Fibroblast of gingiva (primary cell): ENCODE results near the gene RAD51B.
A peak's percentile ranks its signal among the peaks of the same experiment; 100 is the strongest.
"Not testable (repeated sequence)": the region's sequence is repeated elsewhere in the genome, so short reads cannot be mapped to it uniquely, and the experiment has no call there.

Experiments
- DNase-seq: peaks from one replicate; pipeline ENCODE4 v3.0.0-alpha.2; 2011; ENCODE audit warnings: low read depth

RAD51B gene

DNA sequence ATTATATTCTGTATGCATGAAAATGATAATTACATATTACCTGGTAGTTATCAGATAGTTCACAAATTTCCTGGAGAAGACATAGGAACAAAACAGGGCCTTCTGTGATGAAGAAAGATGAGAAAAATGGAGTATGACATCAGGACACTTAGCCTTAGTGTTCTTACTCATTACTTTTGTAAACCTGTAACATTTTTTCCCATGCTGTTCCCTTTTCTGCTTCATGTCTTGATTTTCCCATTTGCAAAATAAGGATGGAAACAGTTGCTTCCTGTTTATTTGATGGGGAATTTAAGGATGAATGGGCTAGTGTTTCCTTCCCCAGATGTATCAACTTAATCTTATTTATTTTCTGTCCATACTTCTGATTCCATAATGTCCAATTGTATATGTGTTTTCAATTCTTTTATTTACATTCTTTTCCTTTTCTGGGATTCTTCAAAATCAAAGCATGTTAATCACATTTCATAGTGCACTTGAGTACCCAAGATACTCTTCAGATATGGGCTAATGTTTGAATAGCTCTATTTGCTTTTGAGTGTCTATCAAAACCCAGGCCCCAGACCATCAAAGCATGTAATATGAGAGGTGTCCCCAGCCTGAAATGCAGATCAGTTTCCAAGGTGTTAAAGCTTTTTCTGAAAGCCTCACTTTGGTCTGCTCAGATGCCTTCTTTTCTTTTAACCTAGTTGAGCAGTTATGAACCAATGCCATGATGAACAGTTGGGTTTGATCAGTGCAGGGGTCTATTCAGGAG, 260.5 kb downstream of the RAD51B start:
- DNase-seq, result no peak

DNA sequence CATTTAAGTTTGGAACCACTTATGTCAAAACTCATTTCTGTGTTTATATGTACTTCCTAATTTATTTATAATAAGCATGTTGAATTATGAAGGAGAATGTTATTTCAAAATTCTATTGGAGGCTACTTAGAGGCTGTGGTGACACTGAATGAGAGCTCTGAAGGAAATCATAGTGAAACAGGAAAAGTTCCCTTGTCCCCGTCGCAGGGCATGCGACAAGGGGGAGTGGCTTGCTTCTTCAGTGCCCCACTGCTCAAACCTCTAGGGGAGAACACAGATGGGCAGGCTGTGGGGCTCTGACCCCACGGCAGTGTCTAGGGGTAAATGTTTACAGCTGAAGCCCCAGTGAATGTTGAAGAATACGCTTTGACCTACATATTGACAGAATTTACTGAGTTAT, 261.9 kb downstream of the RAD51B start:
- DNase-seq, result no peak

DNA sequence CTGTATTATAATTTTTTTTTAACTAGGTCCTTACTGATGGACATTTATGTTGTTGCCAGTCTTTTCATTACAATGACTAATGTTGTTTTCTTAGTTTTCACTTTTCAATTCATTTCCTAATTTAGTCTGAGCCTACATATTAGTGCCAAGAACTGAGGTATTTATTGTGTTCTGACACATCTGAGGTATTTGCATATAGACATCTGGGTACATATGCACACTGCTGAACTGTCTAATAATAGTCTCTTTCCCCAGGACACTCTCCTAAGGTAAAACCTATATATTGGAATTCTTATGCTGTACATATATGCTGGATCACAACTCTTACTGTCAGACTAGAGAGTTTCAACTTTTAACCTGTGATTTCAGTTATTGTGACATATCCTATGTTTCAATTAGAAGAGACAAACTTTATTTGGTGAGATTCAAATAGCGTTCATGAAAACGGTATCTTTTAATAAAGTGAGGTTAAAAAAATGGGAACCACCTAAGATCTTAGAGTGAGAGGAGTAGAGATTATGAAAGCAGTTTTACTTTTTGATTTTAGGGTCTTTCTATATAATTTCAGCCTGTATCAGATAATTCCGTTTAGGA, 263.2 kb downstream of the RAD51B start:
- no peak for DNase-seq

DNA sequence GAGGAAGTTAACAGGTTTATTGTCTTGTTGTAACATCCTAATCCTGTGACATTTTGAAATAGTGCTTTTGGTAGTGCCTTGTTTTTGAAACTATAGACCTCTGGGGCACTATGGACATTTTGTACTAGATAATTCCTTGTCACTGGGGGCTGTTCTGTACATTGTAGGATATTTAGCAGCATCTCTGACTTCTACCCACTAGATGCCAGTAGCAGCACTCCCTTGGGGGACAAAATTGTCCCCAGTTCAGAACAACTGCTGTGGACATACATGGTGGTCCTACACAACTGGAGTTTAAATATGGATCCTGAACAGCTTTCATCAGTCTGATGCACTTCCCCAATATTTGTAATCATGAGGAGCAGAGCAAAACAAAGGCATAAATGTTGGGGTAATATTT, 264.7 kb downstream of the RAD51B start:
- DNase-seq, result peak; percentile 9

DNA sequence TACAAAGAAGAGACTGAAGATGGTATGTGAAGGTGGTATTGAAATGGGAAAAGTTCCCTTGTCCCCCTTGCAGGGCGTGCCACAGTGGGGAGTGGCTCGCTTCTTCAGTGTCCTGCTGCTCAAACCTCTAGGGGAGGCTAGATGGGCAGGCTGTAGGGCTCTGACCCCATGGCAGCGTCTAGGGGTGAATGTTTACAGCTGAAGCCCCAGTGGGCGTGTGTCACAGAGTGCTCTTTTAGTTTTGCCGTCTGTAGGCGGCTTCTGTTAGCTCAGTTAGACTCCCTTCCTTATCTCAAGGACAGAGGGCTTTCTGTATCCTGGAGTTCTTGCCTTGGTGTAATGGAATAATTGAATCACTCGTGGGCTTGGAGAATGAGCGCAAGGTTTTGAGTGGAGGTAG, 266.2 kb downstream of the RAD51B start:
- no peak for DNase-seq

DNA sequence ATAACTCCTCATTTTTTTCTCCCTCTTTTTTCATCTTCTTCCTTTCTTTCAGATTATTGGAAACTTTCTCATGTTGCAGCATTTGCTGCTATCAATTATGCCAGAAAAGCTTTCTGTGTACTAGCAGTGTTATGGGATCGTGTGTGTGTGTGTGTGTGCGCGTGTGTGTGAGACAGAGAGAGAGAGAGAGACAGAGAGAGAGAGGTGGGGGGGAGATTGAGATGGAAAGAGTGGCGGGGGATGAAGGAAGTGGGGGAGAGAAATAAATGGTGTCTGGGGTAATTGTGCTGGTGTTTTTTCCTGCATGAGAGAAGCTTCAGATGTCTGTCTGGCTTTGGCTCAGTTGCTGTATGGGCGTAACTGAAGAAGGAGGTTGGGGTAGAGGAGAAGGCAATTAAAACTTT, 268.9 kb downstream of the RAD51B start:
- DNase-seq, result peak; percentile 34

DNA sequence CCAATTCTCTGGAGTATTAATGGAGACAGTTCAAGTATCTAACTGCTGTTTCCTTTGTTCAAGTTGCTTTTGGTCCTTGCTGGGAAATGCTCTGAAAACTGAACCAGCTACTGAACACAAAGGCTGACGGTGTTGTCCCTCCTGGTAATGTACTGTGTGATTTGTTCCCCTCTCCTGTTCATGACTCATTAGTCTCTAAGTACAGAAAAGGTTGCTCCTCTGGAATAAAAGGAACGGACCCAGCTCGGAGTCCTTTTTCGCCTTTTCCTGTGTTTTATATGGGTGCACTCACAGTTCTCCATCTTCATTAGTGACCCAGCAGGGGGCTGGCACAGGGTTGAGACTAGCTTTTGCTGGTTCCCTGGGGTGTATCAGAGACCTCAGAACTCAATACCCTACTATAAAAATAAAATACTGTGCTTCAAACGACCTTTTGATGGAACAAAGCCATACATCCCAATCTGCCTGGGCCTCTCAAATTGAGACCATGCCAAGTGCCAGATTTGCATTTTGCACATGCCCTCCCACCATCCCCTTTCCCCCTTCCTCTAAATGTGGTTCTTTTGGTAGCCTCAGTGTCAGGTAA, 269.7 kb downstream of the RAD51B start:
- DNase-seq, result no peak

DNA sequence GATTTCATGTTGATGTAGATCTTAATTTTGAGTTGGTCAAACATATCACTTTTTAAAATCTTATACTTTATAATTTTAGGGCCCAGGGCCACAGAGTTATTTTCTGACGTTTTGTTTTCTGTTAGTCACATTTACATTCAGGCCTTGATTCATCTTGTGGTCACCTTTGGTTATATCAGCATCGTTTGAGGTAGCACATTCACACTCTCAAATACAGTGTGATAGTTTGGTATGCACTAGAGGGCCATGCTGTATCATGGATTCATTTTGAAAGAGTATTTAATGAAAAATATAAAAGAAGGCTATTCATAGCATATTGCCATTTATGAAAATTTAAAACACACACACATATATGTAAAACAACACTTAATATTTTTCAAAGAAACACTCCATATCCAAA, 274.6 kb downstream of the RAD51B start:
- no peak for DNase-seq

DNA sequence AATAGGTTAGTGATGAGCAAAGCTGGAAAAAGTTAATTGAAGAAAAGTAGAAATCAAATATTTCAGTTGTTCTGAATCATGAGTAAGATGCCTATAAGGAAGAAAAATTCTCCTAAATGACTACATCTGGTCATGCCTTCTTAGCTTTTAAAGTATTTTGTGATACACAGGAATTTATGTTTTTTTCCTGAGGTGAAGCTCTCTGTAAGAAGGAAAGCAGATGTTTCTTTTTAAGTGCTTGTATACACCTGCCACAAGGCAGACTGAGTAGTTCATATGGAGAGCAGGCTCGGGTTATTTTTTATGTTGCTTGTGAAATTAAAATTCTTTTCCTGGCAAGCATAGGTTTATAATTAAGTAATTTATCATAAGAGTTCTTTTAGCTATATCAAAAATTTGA, 275.2 kb downstream of the RAD51B start:
- no peak for DNase-seq

DNA sequence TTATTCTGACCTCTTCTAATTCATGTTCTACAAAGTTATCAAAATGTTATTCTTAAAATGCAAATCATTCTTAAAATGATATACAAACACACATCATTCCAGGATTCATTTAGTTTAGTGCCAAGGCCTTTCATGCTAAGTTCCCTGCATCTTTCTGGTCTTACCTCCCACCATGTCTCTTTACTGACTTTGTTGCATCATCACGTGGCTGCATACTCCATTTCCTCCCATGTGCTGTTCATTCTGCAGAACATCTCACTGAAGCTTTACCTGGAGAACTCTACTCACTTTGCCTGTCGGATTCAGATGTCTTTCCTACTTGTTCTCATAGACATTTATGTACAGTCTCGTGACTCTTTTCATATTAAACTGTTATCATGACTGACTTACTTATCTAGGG, 278.1 kb downstream of the RAD51B start:
- no peak for DNase-seq

DNA sequence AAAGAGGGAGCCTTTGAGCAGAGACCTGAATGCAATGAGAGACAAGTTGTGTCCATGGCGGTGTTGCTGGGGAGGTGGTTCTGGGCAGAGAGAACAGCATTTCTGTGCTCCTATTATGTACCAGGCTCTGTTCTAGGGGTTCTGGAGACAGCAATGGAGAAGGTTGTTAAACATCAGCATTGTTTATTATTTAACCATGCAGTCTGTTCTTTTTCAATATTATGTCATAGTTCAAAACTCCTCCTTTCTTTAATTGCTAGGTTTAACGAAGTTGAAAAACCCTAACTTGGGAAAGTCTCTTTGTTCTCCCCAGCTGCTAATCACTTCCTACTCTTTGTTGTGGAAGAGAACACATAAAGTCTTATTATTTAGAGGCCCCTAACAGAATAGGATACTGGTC, 279.3 kb downstream of the RAD51B start:
- no peak for DNase-seq

DNA sequence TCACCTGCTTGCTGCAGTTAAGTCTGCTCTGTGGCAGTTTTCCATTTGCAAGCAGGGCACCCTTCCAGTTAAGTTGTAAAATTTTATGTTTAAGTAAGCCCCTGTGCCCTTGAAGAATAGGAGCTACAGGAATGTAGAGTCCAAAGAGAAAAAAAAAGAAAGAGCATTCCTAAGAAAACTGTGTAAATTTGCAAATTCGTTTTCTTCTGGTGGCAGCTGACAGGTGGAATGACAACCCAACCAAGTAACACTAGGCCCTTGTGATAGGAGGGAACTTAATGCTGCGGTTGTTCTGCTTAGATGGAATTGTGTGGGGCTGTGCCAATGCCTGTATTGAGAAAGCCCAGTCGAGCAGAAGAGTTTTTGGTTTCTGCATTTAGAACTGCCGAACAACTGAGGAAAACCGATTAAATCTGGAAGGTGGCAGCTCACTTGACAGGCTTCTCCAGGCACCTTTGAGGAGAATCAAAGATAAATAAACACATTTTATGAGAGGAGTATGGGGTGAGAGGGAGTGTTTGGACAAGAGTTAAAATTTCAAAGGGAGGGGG, 280.0 kb downstream of the RAD51B start:
- DNase-seq, result no peak

DNA sequence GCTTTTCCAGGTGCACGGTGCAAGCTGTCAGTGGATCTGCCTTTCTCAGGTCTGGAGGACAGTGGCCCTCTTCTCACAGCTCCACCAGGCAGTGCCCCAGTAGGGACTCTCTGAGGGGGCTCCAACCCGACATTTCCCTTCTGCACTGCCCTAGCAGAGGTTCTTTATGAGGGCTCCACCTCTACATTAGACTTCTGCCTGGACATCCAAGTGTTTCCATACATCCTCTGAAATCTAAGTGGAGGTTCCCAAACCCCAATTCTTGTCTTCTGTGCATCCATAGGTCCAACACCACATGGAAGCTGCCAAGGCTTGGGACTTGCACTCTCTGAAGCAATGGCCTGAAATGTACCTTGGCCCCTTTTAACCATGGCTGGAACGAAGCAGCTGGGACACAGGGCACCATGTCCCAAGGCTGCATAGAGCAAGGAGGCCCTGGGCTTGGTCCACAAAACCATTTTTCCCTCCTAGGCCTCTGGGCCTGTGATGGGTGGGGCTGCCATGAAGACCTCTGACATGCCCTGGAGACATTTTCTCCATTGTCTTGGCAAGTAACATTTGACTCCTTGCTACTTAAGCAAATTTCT, 282.2 kb downstream of the RAD51B start:
- DNase-seq, result not testable (repeated sequence)

DNA sequence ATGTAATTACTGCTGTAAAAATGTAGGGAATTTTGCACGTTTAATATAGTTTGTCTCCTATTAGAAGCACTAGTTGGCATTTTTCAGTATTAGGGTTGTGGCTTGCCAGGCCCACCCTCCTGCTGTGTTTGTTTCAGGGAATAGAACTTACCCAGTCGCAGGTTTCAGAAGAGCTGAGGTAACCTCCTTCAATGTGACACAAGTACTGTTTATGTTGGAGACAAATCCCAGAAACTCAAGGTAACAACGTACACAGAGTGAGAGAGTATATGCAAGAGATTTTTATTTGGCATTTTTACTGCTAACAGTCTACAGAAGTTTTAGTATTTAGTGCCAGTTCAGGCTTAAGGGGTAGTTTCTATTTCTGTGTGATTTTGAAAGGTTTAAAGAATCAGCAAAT, 284.3 kb downstream of the RAD51B start:
- no peak for DNase-seq

DNA sequence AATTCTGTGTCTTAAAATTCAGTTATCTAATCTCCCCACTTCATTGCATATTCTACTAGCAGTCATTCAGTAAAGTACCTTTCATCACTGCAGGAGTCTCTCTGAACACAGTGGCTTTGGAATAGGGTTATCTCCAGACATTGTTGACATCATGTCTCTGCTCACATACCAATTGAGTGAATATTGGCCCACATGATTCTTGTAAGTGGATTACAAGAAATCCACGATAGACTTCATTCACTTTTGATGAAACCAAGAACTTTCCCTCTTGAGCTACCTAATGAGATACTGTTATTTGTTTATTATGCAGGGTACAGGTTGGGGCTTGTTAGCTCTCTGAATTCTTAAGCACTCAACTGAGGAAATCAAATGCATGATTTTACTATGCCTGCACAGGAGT, 284.9 kb downstream of the RAD51B start:
- peak; percentile 24 for DNase-seq

DNA sequence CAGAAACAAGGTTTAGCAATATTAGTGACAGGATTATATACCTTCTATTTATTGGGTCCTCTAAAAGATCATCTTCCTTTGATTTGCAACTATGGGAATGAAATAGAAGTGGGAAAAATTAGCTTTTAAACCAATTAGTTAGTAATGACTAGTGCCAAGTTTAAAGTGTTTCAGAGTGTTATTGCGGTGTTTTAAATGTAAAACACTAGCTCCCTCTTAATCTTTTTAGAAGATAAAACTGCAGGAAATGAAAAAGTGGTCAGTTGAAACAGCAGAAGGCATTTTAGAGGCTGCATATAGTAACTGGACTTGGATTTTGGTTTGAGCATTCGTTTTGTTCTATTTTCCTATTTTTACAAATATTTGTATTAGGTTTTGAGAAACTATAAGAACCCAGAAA, 286.2 kb downstream of the RAD51B start:
- no peak for DNase-seq

DNA sequence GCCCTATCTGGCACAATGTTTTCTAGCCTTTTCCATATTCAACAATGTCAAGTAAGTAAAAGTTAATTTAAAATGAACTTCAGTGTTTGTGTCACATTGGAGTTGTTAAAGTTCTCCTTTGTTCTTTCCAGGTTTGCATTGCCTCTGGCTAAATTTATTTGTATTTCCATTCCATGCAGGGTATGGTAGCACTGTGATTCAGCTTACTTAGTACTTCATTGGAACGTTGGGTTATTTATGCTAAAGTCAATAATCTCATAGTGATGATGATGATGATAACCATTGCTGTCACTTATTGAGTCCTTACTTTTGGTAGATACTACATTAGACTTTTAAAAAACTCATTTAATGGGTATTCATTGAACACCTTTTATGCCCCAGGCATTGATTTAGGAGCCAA, 286.9 kb downstream of the RAD51B start:
- no peak for DNase-seq

DNA sequence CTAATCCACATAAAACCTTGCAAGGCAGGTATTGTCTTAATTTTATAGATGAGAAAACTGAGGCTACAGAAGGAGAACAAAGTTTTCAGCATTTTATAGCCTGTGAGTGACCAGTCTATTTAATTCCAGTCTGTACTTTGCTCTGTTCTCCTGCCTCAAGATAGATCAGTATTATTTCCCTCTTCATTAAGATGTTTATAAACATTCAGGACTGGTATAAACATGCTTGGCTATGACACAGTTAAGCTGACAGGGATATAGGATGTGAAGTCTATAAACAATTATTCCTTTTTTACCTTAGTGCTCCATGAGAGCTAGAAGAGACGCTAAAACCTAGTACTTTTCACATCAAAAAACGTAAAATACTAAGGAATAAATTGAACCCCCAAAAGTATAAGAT, 287.3 kb downstream of the RAD51B start:
- DNase-seq, result no peak

DNA sequence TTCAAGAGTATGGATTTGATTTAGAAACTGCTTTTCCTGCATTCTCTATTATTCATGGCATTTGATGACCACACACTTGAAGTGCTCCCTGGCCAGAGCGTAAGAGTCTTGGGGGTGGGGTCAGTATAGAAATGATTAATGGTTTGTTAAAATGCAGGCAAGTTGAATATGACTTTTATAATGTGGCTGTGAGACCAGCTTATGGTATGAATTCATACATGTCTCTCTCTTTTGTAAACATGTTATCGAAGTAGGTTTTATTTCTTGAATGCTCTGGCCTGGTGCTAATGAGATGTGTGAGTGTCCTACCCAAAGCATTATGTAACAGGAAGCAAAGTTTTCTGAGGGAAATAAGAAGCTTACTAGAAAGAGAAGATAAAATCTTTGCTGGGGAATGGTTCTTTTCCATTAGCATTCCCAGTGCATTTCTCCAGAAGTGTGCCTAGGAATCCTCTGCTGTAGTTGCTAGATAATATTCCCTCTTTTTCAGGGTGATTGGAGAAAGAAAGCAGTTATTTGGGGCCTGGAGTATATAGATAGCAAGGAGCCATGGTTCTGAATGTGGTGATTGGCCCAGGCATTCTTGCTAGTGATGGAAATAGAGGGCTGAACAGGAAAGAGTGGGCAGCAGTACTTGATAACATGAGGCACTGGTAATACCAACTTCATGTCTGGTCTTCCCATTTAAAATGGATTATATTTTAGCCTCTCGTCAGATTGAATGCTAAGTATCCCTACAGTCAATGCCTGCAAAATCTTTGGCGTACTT, 289.7 kb downstream of the RAD51B start:
- DNase-seq, result peak; percentile 69

DNA sequence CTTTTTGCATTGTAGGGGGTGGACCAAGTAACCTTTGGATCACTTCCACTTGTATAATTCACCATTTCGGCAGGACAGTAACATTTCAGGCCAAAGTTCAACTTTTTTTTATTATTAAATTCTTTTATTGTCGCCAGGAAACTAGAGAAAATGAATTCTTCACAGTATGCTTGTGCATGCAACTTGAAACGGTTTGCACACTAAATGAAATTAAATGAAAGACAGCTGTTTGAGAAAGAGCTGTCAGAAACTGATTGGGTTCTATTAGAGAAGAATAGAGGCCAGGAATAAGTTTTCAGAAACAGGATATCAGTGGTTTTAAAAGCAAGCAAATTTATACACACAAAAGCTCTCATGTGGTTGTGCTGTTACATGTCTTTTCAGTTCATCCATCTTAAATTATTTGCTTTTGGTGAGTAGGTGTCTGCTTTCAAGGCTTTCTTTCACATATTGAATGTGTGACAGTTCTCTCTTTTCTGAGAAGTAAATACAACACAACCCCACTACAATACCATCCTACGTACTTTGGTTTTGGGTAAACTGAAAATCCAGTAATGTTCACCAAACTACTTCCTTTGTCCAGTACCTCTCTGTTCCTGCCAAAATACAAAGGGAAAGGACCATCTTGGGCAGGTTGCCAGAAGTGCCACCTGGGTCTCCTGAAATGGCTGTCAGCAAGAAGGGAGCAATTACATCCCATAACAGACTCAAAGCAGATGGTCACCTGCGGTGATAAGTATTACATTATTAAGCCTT, 291.7 kb downstream of the RAD51B start:
- peak; percentile 46 for DNase-seq

DNA sequence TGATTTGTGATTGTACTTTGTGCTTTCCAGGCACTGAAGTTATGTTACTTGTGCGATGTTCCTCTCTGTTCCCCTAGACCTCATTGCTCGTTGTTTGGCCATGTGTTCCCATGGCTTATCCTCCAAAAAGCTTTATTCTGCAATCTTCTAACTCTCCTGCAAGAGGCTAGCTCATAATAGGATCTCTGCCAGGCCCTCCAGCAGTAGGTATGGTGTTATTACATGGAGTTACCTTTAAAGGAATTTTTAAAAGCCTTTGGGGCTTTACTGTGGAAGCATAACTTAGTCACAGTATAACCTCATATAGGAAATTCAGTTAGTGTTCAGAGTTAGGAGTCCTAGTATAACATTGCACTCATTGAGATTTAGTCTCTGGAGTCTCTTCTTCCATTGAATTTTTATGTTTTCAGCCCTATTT, 292.3 kb downstream of the RAD51B start:
- DNase-seq, result no peak
